Activated CD8-positive, alpha-beta memory T cell treated with anti-CD3 and anti-CD28 coated beads, Interleukin-2, amount 50 U/mL, for 24 hours (primary cell): ENCODE results near the gene ROBO2.
"Not testable (repeated sequence)": the region's sequence is repeated elsewhere in the genome, so short reads cannot be mapped to it uniquely, and the experiment has no call there.

Experiments used
- DNase-seq: peaks from one replicate; pipeline ENCODE4 v3.0.0-alpha.2; 2020; ENCODE audit errors: extremely low read depth

Gene ROBO2

DNA sequence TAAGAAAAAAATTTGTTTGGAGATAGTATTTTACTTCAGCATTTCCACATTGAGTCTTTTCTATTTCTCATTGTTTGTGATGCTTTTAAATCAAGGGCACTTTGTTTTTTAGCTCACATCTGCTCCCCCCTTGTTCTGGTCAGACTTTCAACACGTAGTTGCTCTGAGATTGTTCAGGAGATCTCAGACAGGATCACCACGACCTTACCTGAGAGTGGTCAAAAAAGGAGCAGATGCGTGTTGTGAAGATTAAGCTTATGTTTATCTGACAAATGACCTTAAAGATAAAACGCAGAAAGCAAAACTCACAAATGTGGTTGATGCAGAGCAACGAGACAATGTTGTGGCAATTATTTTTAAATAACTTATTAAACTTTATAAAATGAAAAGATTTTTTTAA is 298.3 kb downstream of the ROBO2 start:
- DNase-seq = no peak

DNA sequence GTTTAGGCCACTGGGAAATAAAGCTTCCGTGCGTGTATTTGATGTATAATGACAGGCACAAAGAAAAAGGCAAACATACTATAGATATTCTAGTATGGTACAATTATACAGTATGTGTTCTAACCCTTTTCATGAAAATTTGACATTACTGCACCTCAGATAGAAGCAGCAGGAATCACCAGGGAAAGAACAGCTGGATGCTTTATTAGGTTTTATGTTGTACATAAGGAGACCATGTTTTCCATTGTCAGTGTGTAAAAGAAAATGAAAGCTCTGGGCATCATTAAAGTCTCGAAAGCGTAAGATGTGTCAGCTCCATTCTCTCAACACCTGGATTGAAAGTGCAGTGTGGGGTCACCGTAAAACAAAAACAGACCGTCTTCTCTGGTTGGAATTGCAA is 302.1 kb downstream of the ROBO2 start:
- no peak for DNase-seq

DNA sequence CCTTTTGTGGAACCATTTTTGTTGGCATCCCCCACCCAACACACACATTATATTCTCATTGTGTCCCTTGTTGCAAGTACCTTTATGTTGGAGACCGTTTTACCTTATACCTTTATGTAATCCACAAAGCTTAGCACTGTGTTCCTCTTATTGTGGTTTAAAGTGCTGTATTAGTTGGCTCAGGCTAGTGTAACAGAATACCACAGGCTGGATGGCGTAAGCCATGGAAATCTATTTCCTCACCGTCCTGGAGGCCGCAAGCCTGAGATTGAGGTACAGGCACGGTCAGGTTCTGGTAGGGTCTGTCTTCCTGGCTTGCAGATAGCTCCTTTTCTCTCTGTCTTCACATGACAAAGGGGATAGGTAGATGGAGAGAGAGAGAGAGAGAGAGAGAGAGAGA is 302.8 kb downstream of the ROBO2 start:
- no peak for DNase-seq

DNA sequence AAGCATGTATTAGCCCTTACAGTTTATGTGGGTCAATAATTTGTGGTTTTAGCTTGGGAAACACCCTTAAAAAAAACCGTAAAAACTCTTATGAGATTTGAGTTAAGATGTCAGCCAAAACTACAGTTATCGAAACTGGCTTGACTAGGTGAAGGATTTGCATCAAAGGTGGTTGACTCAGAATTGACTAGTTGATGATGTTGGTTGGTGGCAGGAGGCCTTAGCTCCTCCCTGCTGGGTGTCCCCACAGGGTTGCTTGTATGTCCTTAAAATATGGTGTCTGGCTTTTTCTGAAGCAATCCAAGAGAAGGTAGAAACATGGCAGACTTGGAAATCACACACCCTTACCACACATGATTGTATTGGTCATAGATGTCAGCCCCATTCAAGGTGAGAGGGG is 305.1 kb downstream of the ROBO2 start:
- no peak for DNase-seq

DNA sequence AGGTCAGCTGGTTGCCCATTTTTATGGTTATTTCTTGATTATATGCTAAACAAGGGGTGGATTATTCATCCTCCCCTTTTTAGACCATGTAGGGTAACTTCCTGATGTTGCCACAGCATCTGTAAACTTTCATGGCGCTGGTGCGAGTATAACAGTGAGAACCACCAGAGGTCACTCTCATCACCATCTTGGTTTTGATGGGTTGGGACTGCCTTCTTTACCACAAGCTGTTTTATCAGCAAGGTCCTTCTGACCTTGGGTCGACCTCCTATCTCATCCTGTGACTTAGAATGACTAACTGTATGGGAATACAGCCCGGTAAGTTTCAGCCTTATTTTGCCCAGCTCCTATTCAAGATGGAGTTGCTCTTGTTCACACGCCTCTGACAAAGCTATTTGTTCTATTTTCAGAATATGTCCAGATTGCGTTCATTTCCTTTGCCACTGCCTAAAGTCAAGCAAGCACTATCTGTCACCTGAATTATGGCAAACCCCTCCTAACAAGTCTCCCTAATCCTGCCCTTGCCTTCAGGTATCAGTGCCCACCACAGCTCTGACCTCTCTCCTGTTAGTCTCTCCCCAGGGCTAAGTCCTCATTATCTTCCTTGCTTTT is 308.5 kb downstream of the ROBO2 start:
- DNase-seq = no peak

DNA sequence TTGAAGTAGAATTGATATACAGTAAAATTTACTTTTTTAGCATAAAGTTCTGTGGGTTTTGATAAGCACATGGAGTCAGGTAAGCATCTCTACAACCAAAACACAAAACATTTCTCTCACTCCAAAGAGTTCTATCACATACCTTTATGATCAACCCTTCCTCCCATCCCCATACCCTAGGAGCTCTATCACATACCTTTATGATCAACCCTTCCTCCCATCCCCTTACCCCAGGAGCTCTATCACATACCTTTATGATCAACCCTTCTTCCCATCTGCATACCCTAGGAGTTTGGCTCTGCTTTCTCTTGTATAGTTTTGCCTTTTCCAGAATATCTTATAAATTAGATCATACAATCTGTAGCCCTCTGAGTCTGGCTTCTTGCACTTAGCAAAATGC is 315.1 kb downstream of the ROBO2 start:
- DNase-seq = no peak

DNA sequence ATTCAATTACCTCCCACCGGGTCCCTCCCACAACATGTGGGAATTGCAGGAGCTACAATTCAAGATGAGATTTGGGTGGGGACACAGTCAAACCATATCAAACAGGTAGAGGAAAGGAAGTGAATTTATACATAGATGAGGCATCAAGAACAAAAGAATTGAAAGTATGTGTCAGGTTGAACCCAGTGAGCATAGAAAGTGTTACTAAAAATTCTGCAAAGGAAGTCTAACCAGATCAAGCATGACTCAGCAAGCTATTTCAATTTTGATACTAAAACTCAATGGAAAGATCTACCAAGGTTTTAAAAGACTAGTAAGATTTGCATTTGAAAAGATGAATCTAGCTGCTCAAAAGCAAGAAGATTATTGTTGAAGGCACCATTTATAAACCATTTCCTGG is 323.0 kb downstream of the ROBO2 start:
- DNase-seq = no peak

DNA sequence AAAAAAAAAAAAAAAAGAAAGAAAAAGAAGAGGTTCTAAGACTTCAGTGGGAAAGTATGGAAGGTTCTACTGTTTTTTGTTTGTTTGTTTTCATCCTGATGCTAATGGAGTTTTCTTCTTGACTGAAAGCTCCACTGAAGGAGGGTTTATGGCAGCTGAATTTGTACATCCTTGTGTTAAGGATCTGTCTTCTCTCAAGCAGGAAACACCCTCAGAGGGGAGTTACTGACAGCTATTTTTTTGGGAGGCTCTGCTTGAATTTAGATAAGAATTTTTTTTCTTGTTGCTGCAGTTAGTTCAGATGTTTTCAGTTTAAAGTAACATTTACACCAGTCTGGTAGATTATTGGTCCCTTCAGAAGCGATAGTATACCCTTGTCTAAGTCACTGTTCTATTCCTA is 325.3 kb downstream of the ROBO2 start:
- DNase-seq = no peak

DNA sequence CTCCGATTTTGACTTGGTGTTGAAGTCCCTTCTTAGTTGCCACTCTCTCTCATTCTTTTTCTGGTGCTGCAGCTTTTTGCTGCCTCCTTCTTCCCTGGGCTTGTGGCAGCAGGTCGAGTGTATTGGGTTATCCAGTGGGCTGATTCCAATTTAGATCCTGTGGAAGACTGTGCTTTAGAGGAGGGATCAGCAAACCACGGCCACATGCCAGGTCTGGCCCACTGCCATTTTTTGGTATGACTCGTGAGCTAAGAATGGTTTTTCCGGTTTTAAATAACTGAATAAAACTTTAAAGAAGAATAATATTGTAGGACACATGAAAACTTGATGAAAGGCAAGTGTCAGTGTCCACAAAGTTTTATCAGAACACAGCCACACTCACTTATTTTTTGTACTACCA is 330.5 kb downstream of the ROBO2 start:
- DNase-seq = no peak

DNA sequence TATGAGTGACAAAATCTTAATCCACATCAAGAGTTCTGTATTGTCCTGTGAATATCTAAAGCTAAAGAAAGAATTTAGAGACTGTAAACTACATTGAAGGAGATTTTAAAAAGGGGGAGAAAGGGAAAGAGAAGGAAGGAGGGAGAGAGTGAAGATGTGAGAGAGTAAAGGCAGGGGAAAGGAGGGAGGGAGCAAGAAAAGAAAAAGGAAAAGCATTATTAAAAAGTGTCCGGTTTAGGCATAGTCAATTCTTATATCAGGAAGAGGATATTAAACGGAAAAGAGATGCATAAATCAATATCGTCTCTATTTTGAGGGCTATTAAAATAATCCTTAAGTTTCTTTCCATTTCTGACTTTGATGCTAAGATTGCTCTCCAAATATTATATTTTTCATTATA is 332.1 kb downstream of the ROBO2 start:
- no peak for DNase-seq

DNA sequence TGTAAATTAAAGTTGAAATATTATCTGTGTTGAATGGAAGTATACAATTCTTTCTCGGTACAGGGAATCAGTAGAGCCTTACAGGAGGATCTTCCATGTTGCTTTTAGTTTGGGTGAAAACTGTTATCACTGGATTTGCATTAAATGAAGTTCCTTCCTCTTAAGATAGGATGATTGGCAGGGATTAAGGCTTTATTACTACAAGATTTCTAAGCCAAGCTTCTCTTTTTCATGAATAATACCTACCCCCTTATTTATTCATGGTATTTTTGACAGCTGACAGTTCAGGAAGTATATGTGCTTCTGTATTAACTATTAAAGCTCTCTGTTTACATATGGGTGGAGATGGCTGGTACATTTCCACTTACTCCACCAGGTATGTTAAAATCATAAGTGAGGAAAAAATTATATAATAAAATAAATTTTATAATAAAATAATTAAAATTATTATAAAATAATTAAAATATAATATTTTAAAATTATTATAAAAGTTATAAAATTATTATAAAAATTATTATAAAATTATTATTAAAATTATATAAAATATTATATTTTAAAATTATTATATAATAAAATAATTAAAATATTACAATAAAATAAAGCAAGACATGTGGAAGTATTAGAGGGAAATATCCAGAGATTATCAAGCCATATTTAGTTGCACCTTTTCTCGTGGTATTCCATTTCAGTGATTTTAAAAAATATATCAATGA is 332.9 kb downstream of the ROBO2 start:
- DNase-seq = no peak

DNA sequence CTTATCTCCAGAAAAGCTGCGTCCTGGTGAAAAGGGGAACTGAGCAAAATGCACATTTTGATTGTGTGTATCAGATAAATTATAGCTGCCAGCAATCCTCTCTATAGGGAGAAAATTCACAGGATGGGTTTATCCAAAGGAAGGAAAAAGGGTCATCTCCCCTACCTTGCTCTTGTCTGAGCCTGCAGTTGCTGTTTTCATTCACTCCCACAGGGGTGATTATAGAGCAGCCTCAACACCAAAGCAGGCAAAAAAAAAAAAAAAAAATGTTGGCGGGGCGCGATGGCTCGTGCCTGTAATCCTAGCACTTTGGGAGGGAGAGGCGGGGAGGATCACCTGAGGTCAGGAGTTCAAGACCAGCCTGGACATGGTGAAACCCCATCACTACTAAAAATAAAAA is 333.7 kb downstream of the ROBO2 start:
- no peak for DNase-seq

DNA sequence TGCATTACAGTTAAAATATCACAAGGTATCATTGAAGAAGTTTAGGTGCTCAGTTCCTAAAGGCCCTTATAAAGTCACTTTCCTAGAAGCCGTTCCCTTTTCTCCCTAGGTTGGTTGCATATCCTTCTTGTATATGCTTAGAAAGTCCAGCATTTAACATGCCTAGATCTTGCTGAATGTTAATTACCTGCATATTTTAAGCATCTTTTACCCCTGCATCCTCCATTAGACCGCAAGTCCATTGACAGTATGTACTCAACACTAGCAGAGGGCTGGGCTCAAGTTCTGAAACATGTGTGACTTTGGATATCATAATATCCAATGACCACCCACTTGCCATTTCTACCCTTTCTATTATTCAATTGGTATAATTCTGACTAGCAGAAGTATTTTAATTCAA is 336.6 kb downstream of the ROBO2 start:
- no peak for DNase-seq

DNA sequence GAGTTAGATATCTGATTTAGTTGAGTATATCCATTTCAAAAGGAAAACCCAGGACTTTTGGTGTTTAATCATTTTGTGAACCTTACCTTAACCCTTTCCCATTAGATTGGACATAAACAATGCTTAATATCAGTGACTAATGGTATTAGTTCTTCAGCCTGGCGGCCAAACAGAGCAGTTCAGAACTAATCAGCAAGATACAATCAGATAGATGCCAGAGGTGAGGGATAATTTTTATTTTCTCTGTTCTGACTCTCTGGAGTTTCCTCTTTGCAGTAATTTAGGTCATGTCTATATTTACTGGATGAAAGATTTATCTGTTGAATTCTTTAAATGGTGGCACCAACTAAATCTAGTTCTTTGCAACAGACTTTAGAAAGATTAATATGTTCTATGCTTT is 337.8 kb downstream of the ROBO2 start:
- DNase-seq = no peak

DNA sequence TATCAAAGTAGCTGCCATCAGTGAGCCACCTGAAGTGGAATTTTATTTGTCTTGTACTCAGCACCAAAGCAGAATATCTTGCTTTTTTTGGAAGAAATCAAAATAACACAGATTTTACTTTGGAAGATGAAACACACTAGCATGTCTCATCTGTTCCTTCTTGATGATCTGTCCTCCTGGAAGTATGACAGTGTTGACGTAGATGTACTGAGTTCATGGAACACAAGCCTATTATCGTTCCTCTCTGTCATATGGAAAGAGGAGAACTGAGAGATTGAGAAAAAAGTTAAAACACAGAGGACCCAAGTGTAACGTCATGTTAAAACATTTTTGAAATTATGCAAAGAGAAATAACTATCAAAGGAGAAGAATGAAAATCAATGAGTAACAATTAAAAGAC is 340.2 kb downstream of the ROBO2 start:
- DNase-seq = no peak

DNA sequence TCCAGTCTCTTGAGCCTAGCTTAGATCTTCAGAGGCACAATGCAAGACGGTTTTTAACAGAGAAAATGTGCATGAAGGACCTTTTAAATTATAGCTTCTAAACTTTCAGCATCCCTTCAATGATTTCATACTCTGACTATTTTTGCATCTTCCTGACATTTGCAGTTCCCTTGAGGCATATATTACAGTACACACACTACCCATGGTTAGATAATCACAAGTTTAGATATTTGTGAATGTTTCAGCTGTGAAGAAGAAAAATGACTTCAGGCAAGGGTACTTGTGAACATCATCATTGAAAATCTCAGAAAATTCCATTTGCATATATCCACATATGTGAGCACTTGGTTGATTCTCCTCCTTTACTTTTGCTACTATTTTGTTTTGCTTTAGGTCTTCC is 341.5 kb downstream of the ROBO2 start:
- DNase-seq = no peak

DNA sequence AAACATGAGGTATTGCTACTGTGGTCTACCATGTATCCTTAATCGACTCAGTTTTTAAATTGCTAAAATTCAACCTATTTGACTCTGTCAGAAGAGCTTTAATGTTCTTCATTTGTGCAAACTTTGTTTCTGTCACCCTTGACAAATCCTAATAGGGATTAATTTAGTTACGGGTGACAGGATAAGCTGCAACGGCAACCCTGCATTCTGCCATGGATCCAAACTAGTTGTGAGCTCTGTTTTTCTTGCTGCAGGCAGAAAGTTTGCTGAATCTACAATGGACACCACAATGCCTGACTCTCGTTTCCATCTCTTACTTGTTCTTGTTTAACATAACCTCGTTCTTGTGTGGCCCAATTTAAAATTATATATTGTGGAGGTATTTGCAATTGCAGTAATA is 352.3 kb downstream of the ROBO2 start:
- DNase-seq = no peak

DNA sequence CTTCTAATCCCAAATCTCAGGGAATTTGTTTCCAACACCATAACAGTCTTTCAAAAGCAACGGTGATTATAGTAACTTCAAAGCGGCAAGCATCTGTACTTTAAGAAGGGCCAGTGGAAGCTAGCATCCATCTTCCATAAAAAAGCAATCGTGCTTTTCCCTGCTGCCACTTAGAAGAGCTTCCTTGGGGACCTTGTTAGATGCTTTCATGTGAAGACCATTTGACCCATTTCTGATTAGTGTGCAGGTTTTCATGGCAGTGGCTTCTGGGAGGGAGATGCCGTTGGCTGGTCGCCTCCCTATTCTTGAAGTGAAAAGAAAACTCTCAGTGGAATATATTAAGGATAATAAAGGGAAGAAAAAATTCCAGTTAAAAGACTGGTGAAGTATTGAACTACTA is 354.1 kb downstream of the ROBO2 start:
- no peak for DNase-seq

DNA sequence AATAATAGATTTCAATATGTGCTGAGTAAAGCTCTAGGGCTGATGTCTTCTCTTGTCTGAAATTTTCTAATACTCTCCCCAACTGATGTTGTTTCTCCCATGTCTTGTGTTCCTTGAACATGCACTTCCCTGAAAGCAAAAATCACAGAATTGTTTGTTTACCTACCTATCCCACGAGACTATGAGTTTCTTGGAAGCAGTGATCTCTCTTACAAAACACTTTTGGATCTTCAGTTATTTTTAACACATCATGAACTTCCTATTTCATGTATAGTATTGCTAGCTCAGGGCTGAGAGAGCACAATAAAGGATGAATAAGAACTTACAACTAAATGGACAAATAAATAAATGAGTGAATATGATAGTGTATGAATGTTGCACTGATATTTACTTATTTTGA is 365.0 kb downstream of the ROBO2 start:
- no peak for DNase-seq

DNA sequence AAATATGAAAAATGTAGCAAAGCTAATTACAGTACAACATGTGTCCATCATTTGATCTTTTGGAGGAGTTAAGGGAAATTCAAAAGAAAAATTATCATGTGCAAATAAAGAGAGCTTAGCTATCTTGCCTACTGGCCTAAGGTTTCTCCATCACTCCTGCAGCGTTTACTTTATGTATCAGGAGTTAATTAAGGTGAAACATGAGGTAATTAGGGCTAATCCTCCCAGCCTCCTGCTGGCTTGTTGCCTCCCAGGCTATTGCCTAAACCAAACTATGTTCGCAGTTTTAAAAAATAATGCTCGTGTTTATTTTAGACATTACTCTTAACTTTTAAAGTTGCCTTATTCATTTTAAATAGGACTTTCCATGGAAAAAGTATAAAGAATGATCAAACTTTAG is 367.5 kb downstream of the ROBO2 start:
- no peak for DNase-seq

DNA sequence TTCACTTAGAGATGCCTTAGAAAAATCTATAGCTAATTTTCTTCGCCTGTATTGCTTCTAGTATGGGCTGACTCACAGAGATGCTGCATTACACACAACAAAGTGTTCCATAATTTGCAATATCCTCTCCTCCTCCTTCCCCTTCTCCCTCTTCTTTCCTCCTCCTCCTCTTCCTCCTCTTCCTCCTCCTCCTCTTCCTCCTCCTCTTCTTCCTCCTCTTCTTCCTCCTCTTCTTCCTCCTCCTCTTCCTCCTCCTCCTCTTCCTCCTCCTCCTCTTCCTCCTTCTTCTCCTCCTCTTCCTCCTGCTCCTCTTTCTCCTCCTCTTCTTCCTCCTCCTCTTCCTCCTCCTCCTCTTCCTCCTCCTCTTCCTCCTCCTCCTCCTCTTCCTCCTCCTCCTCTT is 370.4 kb downstream of the ROBO2 start:
- not testable (repeated sequence) for DNase-seq

DNA sequence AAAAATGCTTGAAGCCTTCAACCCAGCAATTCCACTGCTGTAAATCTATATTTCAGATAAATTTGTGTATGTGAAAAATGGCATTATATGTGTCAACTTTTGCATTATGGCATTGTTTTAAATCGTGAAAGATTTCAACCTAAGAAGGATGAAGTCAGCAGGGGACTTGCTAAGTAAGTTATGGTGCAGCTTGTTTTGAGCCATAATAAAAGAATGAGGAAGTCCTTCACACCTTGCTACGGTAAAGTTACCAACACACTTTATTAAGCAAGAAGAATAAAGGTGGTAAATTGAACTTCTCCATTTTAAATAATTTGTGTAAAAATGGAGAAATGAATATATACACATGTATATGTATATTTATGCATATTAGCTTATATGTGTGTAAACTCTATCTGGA is 371.4 kb downstream of the ROBO2 start:
- DNase-seq = no peak

DNA sequence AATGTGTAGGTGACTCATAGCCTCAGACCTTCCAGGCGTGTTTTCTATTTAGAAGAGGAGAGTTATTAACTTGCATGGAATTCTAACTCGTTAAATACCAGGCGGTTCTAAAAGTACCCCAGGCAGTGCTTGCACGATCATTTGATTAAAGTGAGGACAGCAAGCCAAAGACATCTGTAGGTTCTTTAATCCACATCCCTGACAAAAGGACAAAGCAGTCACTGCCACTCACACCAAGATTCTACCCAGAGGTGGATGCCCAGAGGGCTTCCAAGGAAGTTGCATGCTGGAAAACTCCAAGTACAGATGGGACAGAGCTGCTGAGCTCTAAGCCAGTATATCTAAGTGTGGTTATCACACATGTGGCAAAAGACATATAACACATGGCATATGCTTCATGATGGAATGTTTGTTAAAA is 372.1 kb downstream of the ROBO2 start:
- DNase-seq = no peak

DNA sequence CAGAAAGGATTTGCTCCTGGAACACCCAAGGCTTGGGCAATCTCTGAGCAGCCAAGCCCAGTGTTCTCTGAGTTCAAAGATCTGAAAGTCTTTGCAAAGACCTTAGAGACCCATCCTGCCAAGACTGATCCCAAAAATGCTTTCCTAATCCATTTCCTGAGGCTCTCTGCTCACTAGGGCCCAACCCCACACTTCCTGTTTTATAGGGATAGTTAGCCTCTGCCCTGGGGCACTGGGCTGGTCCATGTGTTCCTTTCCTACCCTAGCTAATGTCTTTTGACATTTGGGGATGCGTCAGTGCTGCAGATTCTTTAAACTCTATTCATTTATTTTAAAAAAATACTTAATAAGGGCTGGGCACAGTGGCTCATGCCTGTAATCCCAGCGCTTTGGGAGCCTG is 372.7 kb downstream of the ROBO2 start:
- DNase-seq = no peak
